GM18520 (cell line): ENCODE results near the gene MVB12B.

Source experiments
- ATAC-seq: cut with Tn5 transposase; IDR thresholded peaks from one replicate; pipeline ENCODE4 v1.9.1; 2021; ENCODE audit not compliant: unreplicated experiment

MVB12B gene

DNA sequence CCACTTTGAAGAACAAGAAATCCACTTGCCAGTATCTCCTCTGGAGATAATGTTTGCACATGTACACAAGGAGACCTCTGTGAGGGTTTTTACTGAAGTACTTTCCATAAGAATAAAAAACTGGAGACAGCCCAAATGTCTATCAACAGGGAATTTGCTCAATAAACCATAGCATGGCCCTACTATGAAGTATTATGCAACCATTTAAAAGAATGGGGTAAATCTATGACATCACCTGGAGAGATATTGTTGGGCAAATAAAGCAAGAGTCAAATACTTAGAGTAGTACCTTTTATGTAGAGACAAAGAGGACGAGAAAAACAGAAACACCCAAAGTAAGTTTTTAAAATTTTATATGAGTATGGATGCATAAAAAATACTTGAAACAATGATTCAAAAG lies 23.9 kb upstream of the MVB12B start:
- ATAC-seq, result no peak

- ATAC-seq, result no peak
Observed at GRCh38 chr9:126303488-126303887, 23.1 kb upstream of the MVB12B start.

- no peak for ATAC-seq
Observed at GRCh38 chr9:126304207-126304970, 22.2 kb upstream of the MVB12B start.

DNA sequence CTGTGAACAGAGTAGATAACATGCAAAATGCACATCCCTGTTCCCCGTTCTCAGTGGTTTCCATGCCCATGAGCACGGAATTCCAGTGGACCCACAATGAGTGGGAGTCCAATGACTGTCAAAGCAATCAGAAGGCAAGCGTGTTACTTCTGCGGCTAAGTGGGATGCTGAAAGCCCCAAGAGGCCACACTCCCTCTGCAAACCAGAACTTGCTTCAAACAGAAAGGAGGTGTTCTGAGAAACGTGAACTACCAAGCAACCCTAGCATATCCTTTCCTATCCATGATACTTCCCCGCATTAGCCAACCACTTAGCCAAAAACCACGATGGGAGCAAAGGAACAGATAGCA lies 21.7 kb upstream of the MVB12B start:
- no peak for ATAC-seq

- ATAC-seq, result no peak
Observed at GRCh38 chr9:126306071-126306647, 20.5 kb upstream of the MVB12B start.

DNA sequence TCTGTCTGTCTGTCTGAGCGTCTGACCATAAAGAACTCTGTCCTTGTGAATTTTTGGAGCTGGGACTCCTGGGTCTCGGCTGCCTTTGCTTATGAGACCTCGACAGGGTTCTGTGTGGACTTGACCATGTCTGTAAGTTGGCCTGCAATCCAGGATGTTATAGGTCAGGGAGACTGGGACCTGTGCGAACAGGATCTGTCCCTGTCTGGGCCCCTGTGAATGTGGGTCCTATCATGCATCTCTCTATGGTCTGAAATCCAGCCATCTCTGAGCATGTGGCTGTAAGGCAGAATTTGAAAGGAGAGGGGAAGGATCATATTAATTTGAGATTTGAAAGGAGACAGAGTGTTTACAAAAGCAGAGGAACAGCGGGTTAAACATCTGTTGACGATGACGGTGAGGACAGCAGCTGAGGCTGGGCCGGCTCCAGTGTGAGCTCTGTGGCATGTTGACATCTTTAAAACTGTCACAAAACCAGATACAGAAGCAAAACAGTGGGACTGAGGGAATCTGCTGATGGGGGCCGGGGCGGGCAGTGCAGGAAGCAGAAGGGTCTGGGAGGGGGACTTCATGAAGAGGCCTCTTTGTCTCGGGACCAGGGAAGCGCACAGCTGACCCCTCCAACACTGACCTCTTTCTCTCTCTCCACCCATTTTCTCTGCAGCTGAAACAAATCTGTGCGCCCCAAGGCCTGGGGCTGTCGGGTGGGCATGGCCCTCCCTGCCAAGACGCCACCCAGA lies 19.1 kb upstream of the MVB12B start:
- no peak for ATAC-seq

DNA sequence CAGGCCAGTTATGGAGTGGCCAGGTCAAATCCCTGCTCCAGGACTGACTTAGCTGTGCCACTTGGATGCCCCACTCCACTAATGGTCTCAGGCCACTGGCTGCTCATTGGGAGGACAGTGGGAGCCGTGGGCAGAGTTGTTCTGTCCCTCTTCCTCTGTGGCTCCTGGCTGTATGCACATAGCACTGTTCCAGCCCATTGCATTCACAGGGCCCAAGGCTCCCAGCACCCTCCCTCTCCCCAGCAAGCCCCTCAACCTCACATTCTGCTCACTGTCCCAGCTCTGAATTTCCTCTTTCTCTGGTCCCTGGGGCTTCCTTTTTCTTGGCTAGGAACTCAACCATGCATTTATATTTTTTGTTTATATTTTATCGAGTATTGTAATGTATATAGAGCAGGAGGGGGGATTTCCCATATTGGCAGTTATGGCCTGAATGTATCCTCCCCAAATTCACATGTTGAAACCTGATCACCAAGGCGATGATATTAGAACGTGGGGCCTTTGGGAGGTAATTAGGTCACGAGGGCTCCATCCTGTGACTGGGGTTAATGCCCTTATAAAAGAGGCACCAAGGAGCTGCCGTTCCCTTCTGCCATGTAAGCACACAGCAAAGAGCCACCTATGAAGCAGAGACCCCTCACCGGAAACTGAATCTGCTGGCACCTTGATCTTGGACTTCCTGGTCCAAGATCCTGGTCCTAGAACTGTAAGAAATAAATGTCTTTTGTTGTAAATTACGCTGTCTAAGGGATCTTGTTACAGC lies 17.0 kb upstream of the MVB12B start:
- no peak for ATAC-seq

- no peak for ATAC-seq
Observed at GRCh38 chr9:126312584-126313551, 13.8 kb upstream of the MVB12B start.

DNA sequence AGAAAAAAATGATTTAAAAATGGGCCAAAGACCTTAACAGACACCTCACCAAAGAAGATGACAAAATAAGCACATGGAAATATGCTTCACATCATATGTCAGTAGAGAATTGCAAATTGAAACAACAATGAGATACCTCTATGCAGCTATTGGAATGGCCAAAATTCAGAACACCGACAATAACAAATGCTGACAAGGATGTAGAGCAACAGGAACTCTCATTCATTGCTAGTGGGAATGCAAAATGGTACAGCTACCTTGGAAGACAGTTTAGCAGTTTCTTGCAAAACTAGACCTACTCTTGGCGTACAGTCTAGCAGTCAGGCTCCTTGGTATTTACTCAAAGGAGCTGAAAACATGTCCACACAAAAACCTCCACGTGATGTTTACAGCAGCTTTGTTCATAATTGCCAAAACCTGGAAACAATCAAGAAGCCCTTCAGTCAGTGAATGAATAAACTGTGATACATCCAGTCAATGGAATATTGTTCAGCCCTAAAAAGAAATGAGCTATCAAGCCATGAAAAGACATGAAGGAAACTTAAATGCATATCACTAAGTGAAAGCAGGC lies 10.5 kb upstream of the MVB12B start:
- no peak for ATAC-seq

- ATAC-seq, result no peak
Observed at GRCh38 chr9:126317513-126317912, 9.1 kb upstream of the MVB12B start.

DNA sequence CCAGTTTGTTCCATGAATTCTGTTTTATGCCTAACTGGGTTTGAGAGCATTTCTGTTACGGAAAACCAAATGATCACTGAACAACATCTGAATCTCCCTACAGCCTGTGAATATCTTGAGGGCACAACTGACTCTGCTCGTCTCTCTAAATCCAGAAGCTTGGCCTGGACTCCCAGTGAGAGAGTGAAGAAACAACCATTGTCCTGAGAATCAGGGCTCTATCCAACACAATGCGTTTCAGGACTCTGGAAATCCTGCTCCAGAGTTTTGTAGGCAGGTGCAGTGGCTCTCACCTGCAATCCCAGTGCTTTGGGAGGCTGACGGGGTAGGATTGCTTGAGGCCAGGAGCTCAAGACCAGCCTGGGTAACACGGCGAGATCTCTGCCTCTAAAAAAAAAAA lies 7.8 kb upstream of the MVB12B start:
- no peak for ATAC-seq

DNA sequence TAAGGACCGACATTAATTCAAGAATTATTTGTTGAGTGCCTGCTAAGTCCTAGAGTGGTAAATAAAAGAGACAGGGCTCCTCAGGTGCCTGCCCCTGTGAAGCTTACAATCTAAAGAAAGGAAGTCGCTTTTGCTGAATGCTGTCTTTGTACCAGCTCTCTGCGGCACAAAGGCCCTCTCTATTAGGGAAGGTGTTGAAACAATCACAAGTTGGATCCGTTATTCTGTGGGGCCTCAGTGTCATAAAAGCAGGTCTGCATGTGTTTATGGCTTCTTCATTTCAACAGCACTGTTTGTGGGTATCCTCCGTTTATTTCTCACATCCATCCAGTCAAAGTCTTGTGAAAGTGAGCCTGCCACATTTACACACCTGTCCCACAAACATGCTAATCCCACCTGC lies 7.0 kb upstream of the MVB12B start:
- ATAC-seq, result no peak

DNA sequence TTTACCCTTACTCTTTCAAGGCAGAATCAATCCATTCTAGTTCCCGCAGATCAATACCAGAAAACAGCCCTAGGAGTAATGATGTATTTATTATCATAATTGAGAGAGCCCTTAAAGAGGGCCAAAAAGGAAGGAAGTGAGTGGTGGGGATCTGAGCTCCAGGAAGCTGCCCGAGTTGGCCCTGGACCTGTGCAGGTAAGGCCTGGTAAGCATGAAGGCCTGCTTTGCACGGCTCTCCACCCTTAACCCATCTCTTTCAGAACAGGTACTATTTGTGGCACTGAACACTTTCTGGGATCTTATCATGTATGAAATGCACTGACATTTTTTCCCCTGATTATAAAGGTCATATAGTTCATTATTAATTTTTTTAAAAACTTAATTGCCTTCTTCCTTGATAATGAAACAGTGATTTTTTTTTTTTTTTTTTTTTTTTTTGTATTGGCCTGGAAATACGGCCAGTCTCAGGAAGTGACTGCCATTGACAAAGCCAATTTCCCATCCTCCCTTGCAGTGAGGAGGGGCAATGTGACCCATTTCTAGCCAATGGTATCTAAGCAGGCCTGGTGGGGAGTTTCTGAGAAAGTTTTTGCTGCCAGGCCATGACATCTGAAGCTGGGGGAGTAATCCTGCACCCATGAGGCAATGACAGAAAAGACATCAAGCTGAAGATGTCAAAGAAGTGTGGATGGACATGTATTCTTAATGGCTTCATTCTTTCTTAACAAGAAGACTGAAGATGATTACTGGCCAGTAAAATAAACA lies 6.3 kb upstream of the MVB12B start:
- ATAC-seq, result no peak

DNA sequence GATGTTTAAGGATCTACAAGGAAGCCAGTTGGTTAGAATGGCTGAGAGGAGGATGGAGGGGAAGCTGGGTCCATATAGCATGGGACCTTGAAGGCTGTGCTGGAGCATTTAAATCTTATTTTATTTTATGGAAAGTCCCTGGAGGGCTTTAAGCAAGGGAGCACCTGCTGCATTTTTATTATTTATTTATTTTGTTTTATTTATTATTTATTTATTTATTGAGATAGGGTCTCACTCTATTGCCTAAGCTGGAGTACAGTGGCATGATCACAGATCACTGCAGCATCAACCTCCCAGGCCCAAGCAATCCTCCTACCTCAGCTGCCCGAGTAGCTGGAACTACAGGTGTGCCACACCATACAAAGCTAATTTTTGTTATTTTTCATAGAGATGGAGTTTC lies 4.9 kb upstream of the MVB12B start:
- no peak for ATAC-seq

DNA sequence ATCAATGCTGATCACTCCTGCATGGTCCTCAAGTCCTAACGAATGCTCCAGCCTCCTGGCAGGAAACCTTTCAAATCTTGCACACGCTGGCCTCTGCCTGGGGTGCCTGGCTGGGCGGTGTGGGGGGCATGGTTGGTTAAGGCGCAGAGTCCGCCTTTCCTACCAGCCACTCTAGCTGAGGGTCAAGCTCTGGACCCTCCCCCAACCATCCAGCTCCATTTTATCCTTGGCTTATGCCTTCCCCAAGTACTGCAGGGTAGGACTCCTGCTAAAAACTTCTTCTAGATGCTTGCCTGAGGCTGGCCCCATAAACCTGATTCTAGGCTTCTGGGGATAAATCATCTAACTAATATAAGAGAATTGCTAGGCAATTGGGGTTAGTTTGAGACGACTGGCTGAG lies 808 bp upstream of the MVB12B start:
- no peak for ATAC-seq

- no peak for ATAC-seq
Observed at GRCh38 chr9:126327006-126327713, 531 bp downstream of the MVB12B start.

- ATAC-seq, result no peak
Observed at GRCh38 chr9:126327714-126328185, 1.1 kb downstream of the MVB12B start.

GRCh38 chr9:126328407-126328806 lies 1.8 kb downstream of the MVB12B start:
- no peak for ATAC-seq
